ENCODE results near the gene RADIL.

DNA sequence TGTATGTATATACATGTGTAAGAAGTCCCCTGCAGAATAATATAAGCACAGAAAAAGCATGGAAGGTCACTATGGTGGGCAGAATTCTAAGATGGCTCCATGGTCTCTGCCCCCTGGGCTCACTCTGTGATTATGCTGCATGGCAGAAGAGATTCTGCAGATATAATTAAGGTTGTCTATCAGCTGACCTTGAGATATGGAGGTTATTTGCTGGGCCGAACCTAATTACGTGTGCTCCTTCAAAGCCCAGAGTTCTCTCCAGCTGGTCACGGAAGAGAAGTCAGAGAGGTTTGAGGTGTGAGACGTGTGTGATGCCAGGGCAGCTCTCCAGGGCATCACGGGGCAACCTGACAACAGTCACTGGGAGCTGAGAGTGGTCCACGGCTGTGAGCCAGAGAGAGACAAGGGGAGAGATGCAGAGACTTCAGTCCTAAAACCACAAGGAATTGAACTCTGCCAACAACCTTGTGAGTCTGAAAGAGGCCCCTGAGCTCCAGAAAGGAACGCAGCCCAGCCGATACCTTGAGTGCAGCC lies 33.2 kb downstream of the RADIL start:
- TF ChIP-seq, protein P1, sequence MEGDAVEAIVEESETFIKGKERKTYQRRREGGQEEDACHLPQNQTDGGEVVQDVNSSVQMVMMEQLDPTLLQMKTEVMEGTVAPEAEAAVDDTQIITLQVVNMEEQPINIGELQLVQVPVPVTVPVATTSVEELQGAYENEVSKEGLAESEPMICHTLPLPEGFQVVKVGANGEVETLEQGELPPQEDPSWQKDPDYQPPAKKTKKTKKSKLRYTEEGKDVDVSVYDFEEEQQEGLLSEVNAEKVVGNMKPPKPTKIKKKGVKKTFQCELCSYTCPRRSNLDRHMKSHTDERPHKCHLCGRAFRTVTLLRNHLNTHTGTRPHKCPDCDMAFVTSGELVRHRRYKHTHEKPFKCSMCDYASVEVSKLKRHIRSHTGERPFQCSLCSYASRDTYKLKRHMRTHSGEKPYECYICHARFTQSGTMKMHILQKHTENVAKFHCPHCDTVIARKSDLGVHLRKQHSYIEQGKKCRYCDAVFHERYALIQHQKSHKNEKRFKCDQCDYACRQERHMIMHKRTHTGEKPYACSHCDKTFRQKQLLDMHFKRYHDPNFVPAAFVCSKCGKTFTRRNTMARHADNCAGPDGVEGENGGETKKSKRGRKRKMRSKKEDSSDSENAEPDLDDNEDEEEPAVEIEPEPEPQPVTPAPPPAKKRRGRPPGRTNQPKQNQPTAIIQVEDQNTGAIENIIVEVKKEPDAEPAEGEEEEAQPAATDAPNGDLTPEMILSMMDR (IDR thresholded peaks at IDR 0.05): no peak
- no peak for TF ChIP-seq POLR2A (IDR thresholded peaks at IDR 0.05)
- no peak for TF ChIP-seq POLR2AphosphoS5 (IDR thresholded peaks at IDR 0.05)
- TF ChIP-seq EP300 (IDR thresholded peaks at IDR 0.05; ENCODE audit: low read depth): no peak
